HS-5 (cell line): ENCODE results near the gene SIAH2.
A peak's percentile ranks its signal among the peaks of the same experiment; 100 is the strongest.

ENCODE experiments used
- DNase-seq: peaks from one replicate; pipeline ENCODE4 v3.0.0-alpha.2; 2012; ENCODE audit warnings: low read depth

The SIAH2 gene

GRCh38 chr3:150773616-150774192 lies 10.7 kb upstream of the SIAH2 start:
- DNase-seq: no peak

- no peak for DNase-seq
These were observed 8.6 kb upstream of the SIAH2 start for GRCh38 chr3:150771600-150771999.

- no peak for DNase-seq
These were observed 7.7 kb upstream of the SIAH2 start for GRCh38 chr3:150770681-150771080.

GRCh38 chr3:150766742-150767141 lies 3.8 kb upstream of the SIAH2 start:
- no peak for DNase-seq

DNA sequence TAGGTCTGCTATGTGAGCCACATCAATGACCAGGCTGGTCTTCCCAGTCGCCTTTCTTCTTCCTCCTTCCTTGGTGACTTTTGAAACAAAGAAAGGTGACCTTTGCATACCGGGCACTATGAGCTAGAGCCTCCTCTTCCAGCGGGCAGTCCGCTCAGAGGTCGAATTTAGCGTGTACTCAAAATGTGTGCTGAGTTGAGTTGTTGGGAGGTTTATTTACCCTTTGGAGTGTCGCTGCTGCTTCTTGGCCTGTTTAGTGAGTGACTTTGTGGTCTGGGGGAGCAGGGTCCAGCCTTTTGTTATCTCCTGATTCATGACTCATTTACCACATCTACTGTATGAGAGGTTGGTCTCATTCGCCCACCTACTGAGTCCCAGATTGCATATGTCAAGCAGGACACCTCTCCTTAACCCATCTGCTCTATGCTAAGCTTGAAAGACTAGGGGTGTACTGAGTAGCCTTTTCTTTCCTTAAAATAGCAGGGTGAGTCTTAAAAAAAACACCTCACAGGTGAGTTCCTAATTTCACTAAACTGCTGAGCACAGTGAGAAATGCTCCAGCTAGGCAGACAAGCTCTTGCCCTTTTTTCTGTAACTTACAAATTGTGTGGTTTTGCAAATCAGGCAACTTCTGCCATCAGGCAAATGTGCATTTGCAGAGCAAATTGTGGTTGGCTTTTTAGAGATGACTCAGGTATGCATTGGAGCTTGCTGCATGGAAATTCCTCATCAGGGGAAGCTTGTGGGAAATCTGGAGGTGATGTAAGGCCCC lies 3.2 kb upstream of the SIAH2 start:
- peak; percentile 68 for DNase-seq

- no peak for DNase-seq
These were observed 2.0 kb upstream of the SIAH2 start for GRCh38 chr3:150764967-150765366.

DNA sequence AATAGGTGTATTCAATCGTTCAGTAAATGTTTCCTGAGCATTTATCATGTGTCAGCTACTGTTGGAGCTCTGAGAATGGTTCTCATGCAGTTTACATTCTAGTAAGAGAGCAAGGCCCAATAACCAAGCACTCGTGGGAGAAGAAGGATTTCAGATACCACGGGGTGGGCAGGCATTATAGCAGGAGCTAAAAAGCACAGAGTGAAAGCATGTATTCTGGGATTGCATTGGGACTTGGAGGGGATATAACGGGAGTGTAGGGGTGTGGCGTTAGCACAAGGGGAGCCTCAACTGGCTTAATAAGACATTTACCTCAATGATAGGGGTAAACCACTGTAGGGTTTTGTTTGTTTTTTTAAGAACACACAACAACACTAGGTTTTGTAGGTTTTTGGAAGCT lies 1.6 kb upstream of the SIAH2 start:
- DNase-seq: no peak

GRCh38 chr3:150763841-150764483 lies 993 bp upstream of the SIAH2 start:
- no peak for DNase-seq

- no peak for DNase-seq
These were observed 277 bp downstream of the SIAH2 start for GRCh38 chr3:150762662-150763121.

DNA sequence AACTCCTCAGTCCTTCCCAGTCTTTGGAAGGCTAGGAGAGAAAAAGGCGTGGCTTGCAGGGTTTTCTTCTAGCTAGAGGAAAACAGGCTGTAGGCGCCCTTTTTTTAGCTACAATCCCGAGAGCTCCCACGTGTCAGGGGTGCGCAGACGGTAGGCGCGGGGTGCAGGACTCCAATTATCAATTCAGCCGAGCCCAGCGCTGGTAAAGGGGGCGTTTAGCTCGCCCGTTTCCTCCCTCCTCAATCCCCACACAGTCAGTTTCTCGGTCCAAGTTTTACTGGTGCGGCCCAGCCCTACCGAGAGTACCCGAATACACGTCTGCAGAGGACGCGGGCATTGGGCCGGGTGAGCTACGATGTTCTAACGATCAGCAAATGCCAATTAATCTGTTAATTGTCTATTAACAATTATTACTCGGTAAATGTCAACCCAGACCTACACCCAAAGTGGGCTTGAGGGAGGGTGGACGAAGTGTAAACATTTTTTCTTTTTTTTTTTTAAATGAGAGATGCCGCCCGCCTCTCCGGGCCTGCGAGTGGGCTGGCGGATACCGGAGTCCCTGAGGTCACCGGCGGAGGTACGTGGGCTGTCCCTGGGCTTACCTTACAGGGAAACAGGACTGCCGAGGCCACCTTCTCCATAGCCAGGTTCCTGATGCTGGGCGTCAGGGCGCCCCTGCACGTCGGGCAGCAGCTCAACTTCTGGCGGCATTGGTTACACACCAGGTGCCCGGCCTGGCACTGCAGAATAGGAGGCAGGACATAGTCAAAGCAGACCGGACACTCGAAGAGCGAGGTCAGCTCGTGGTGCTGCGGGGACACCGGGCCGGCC lies 923 bp downstream of the SIAH2 start:
- no peak for DNase-seq

DNA sequence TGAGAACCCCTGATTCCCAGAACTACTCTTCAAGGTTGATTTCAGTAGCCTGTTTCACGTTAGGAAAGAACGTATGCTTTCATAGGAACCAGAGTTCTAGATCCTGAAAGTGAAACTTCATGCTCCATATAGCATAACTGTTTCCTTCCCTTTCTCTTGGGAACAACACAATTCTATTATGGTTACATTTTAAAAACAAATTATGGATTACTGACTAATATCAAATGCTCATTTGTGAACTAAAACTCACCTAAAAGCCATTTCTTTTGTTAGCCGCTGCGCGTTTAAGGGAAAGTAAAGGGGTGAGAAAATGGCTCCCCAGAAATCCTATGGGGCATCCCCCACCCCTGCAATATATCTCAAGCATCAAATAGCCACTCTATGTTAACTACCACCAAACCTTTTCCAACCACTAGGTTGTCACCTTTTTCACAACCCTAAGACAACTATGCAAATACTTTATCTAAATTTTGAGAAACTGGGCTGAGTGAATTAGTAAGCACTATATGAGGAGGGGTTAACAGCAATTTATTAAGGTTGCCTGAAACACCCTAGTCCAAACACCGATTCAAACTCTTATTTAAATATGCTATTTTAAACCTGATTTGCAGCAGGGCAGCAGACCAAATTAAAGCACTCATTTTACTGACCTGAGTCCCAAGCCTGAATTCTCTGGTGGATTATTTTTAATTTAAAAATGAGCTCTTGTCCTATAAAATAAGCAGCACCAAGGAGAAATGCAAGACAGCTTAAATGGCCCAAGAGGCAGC lies 2.4 kb downstream of the SIAH2 start:
- no peak for DNase-seq

DNA sequence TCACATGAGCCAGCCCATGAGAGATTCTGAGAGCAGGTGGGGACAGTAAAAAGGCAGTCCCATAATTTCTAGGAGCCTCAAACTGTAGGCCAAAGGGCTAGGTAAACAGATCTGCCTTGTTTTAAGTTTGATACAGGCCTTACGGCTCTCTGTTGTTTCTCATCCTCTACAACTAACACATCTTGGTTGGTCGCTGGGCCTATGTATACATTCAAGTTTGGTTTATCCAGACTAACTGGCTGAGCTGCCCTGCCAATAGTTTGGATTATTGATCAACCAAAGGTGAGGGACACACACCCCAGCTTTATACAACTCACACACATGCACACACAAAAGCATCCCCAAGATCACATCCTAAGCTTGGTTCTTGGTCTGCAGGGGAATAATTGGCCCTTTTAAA lies 3.0 kb downstream of the SIAH2 start:
- no peak for DNase-seq

- no peak for DNase-seq
These were observed 3.6 kb downstream of the SIAH2 start for GRCh38 chr3:150759319-150759718.

- no peak for DNase-seq
These were observed 5.2 kb downstream of the SIAH2 start for GRCh38 chr3:150757768-150758167.

DNA sequence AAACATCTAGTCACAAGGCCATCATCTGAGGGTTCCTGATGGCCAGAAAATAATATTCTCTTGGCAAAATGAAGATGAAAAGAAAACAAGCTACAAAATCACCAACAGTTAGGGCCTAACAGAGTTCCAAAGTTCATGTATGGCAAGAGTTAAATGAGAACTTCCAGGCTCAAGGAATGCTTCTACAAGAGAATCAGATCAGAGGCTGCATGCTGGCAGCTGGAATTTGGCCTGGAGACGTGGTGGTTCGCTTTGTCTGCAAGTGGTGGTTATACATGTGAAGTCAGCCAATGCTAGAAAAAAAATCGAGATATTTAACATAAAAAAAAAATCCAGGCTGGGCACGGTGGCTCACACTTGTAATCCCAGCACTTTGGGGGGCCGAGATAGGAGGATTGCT lies 5.6 kb downstream of the SIAH2 start:
- DNase-seq: no peak

DNA sequence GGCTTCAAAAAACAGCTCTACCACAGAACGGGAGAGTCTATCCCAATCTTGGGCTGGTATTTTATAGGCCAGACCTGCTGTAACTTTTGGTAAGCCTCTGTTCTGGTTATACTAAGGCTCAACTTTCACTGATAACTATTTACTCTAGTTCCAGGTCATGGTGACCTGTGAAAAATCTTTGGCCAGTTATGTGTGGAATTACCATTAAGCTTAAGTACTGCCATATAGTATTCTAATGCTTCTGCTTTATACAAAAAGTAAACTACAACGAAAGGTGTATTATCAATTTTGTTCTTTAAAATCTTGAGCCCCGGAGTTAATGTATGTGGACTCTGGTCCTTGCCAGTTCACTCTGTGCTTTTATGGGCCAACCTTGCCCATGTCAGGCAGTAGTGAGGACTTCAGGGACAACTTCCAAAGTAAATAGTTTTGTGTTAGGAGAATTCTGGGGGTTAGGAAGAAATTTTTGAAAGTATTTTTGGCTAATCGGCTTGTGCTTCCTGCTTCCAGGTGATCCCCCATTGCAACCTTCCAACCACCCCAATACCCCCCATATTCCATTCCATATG lies 6.4 kb downstream of the SIAH2 start:
- DNase-seq: no peak

GRCh38 chr3:150755902-150756301 lies 7.1 kb downstream of the SIAH2 start:
- DNase-seq: no peak

DNA sequence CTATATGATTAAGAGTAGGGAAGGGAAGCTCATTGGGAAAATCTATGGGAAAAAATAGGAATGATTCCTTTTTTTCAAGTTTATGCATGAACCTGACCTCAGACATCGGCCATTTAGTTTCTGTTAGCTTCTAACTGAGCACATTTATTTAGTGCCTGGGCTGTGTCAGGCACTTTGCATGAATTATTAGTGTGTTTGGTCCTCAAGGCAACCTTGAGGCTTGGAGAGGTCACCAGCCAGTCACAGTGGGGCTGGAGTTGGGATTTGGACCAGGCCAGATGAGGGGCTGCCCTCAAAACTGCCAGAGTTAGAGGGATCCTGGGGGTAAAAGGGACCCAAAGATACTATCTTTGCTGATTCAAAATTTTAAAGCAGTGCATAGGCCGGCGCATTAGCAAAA lies 8.1 kb downstream of the SIAH2 start:
- DNase-seq: no peak

- DNase-seq: no peak
These were observed 11.1 kb downstream of the SIAH2 start for GRCh38 chr3:150751781-150752263.

DNA sequence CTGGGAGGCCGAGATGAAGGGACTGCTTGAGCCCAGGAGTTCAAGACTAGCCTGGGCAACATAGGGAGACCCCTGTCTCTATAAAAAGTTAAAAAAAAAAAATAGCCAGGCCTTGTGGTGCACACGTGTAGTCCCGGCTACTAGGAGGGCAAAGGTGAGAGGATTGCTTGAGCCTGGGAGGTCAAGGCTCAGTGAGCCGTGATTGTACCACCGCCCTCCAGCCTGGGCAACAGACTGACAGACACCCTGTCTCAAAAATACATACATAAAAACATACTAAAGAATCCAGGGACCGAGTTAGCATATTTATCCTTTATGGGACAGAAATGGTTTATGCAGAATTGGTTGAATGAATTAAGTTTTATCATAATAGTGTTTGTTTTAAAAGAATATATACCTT lies 13.7 kb downstream of the SIAH2 start:
- DNase-seq: no peak

GRCh38 chr3:150748684-150749047 lies 14.3 kb downstream of the SIAH2 start:
- no peak for DNase-seq
